HFFc6 (cell line): ENCODE data around the gene CELF4. TPM values are rescaled to one million over a fixed set of nuclear protein-coding genes. Genes with fewer than 3 reads are reported as not detected.

Experiments
- DNase-seq: peaks from one replicate; pipeline ENCODE4 v3.0.0-alpha.2; 2018
- H3K27ac Mint-ChIP-seq: 2 replicates; pipeline ENCODE4 v1.8.0; 2020; ENCODE audit warnings: mild to moderate bottlenecking, mixed read lengths
- H3K27me3 Mint-ChIP-seq: 2 replicates; pipeline ENCODE4 v1.8.0; 2021; ENCODE audit warnings: mild to moderate bottlenecking, moderate library complexity, mixed read lengths; ENCODE audit not compliant: insufficient read depth
- H3K36me3 Mint-ChIP-seq: 2 replicates; pipeline ENCODE4 v1.8.0; 2021; ENCODE audit warnings: low read depth, mixed read lengths
- H3K4me1 Mint-ChIP-seq: 2 replicates; pipeline ENCODE4 v1.8.0; 2020; ENCODE audit warnings: low read depth, mixed read lengths
- H3K4me3 Mint-ChIP-seq: 2 replicates; pipeline ENCODE4 v1.8.0; 2020; ENCODE audit warnings: mild to moderate bottlenecking, moderate library complexity, mixed read lengths
- H3K9me3 Mint-ChIP-seq: 2 replicates; pipeline ENCODE4 v1.8.0; 2020; ENCODE audit warnings: mild to moderate bottlenecking, mixed read lengths
- CTCF ChIP-seq: fragments of 200-600 bp; sonication (generic); IDR thresholded peaks from 2 replicates; pipeline ENCODE4 v1.5.0; 2021; ENCODE audit warnings: antibody characterized with exemption, mild to moderate bottlenecking
- total RNA-seq, 6 experiments: library from RNA; stranded (reverse); fragmentation: NEBNext Ultra II Directional; extraction: Animal tissue kit (Norgen Biotek cat#: 25700); gene quantifications; 2 replicates in 1 of 6; 3 replicates in 5 of 6; pipeline ENCODE4 v1.2.3, GENCODE V29; 2021

The CELF4 gene
- total RNA-seq, 6 experiments from 2014 or later, result not detected

GRCh38 chr18:37519510-37520135 lies 46.0 kb downstream of the CELF4 start:
- peaks cover 47% of the 10 kb centered on the region for H3K27me3 Mint-ChIP-seq
- H3K36me3 Mint-ChIP-seq, result no peaks in the 10 kb centered on the region
- H3K4me1 Mint-ChIP-seq, result no peaks in the 10 kb centered on the region
- DNase-seq, result no peak
- H3K4me3 Mint-ChIP-seq, result no peak overlapping the region
- no peaks in the 10 kb centered on the region for H3K9me3 Mint-ChIP-seq
- no peak overlapping the region for H3K27ac Mint-ChIP-seq
- no peak for TF ChIP-seq CTCF

- TF ChIP-seq CTCF, result no peak
- H3K36me3 Mint-ChIP-seq, result no peaks in the 10 kb centered on the region
- no peak overlapping the region for H3K4me3 Mint-ChIP-seq
- peaks cover 57% of the 10 kb centered on the region for H3K27me3 Mint-ChIP-seq
- no peak overlapping the region for H3K27ac Mint-ChIP-seq
- no peak for DNase-seq
- H3K4me1 Mint-ChIP-seq, result no peaks in the 10 kb centered on the region
- no peaks in the 10 kb centered on the region for H3K9me3 Mint-ChIP-seq
These were observed 49.2 kb downstream of the CELF4 start for GRCh38 chr18:37516361-37516853.

GRCh38 chr18:37514953-37515352 lies 50.6 kb downstream of the CELF4 start:
- no peak overlapping the region for H3K4me3 Mint-ChIP-seq
- H3K9me3 Mint-ChIP-seq, result no peaks in the 10 kb centered on the region
- H3K27ac Mint-ChIP-seq, result no peak overlapping the region
- TF ChIP-seq CTCF, result no peak
- H3K36me3 Mint-ChIP-seq, result no peaks in the 10 kb centered on the region
- peaks cover 58% of the 10 kb centered on the region for H3K27me3 Mint-ChIP-seq
- H3K4me1 Mint-ChIP-seq, result no peaks in the 10 kb centered on the region
- DNase-seq, result no peak

- no peak for DNase-seq
- no peak for TF ChIP-seq CTCF
- Mint-ChIP-seq H3K27ac (no peak overlapping the region), H3K4me3 (no peak overlapping the region), H3K36me3 (no peaks in the 10 kb centered on the region), H3K9me3 (no peaks in the 10 kb centered on the region), H3K27me3 (peaks cover 60% of the 10 kb centered on the region), H3K4me1 (no peaks in the 10 kb centered on the region)
These were observed 53.2 kb downstream of the CELF4 start for GRCh38 chr18:37512400-37512799.

- Mint-ChIP-seq H3K27ac (no peak overlapping the region), H3K36me3 (no peaks in the 10 kb centered on the region), H3K4me3 (no peak overlapping the region), H3K9me3 (no peaks in the 10 kb centered on the region), H3K27me3 (peaks cover 57% of the 10 kb centered on the region), H3K4me1 (no peaks in the 10 kb centered on the region)
- no peak for DNase-seq
- TF ChIP-seq CTCF, result no peak
These were observed 53.8 kb downstream of the CELF4 start for GRCh38 chr18:37511721-37512298.
